SU-DHL-6 (cell line): ENCODE data around the gene POLA2.

ENCODE experiments used
- CTCF ChIP-seq: fragments of 200-600 bp; sonication (generic); IDR thresholded peaks from one replicate; pipeline ENCODE4 v1.5.1; 2017; ENCODE audit warnings: antibody characterized with exemption, mild to moderate bottlenecking, low read length, moderate library complexity; ENCODE audit not compliant: insufficient read depth, poor library complexity, severe bottlenecking
- EZH2phosphoT487 ChIP-seq: fragments of 200-600 bp; sonication (generic), shearing (Covaris generic); conservative IDR thresholded peaks from 2 replicates; pipeline ENCODE4 v1.6.1; 2018; ENCODE audit warnings: mild to moderate bottlenecking, antibody characterized with exemption, low read length, moderate library complexity, mixed read lengths

GRCh38 chr11:65341856-65342255, 80.1 kb downstream of the POLA2 start:
- TF ChIP-seq EZH2phosphoT487, result no peak
- TF ChIP-seq CTCF, result no peak
